ENCODE results near the gene CRMP1. TPM values are rescaled to one million over a fixed set of nuclear protein-coding genes. Genes with fewer than 3 reads are reported as not detected.

Gene CRMP1
- total RNA-seq, 1 experiment from 2014 or later = not detected

GRCh38 chr4:5887361-5888221 lies 5.3 kb downstream of the CRMP1 start:
- H3K4me1 Mint-ChIP-seq (ENCODE audit: low read depth, unreplicated experiment) = no peaks in the 10 kb centered on the region
- CTCF ChIA-PET = no interaction called here
- DNase-seq = no peak
- H3K4me3 Mint-ChIP-seq (ENCODE audit: low read depth, unreplicated experiment) = no peak overlapping the region
- H3K27me3 Mint-ChIP-seq (ENCODE audit: unreplicated experiment) = peaks cover 12% of the 10 kb centered on the region
- no TSS peak for BruUV-seq (replicated peaks)
- TF ChIP-seq CTCF (IDR thresholded peaks at IDR 0.05; ENCODE audit: unreplicated experiment) = no peak
- no peaks in the 10 kb centered on the region for H3K36me3 Mint-ChIP-seq (ENCODE audit: insufficient read depth, unreplicated experiment)
- H3K9me3 Mint-ChIP-seq (ENCODE audit: low read depth, unreplicated experiment) = peaks cover 5% of the 10 kb centered on the region
- intact Hi-C loops (cut with micrococcal nuclease; ENCODE audit: unreplicated experiment) = no loop called here
- no peak overlapping the region for H3K27ac Mint-ChIP-seq (ENCODE audit: unreplicated experiment)

GRCh38 chr4:5887011-5887360 lies 5.9 kb downstream of the CRMP1 start:
- BruUV-seq (replicated peaks) = no TSS peak
- intact Hi-C loops (cut with micrococcal nuclease; ENCODE audit: unreplicated experiment) = no loop called here
- H3K27ac Mint-ChIP-seq (ENCODE audit: unreplicated experiment) = no peak overlapping the region
- H3K4me3 Mint-ChIP-seq (ENCODE audit: low read depth, unreplicated experiment) = no peak overlapping the region
- peaks cover 12% of the 10 kb centered on the region for H3K27me3 Mint-ChIP-seq (ENCODE audit: unreplicated experiment)
- CTCF ChIA-PET = no interaction called here
- H3K9me3 Mint-ChIP-seq (ENCODE audit: low read depth, unreplicated experiment) = peaks cover 5% of the 10 kb centered on the region
- H3K36me3 Mint-ChIP-seq (ENCODE audit: insufficient read depth, unreplicated experiment) = no peaks in the 10 kb centered on the region
- no peak for TF ChIP-seq CTCF (IDR thresholded peaks at IDR 0.05; ENCODE audit: unreplicated experiment)
- no peak for DNase-seq
- no peaks in the 10 kb centered on the region for H3K4me1 Mint-ChIP-seq (ENCODE audit: low read depth, unreplicated experiment)

- Mint-ChIP-seq H3K4me1 (ENCODE audit: low read depth, unreplicated experiment) (no peaks in the 10 kb centered on the region), H3K27ac (ENCODE audit: unreplicated experiment) (no peak overlapping the region), H3K27me3 (ENCODE audit: unreplicated experiment) (peaks cover 12% of the 10 kb centered on the region), H3K36me3 (ENCODE audit: insufficient read depth, unreplicated experiment) (no peaks in the 10 kb centered on the region), H3K9me3 (ENCODE audit: low read depth, unreplicated experiment) (peaks cover 2% of the 10 kb centered on the region), H3K4me3 (ENCODE audit: low read depth, unreplicated experiment) (no peak overlapping the region)
- intact Hi-C loops (cut with micrococcal nuclease; ENCODE audit: unreplicated experiment) = no loop called here
- no peak for TF ChIP-seq CTCF (IDR thresholded peaks at IDR 0.05; ENCODE audit: unreplicated experiment)
- CTCF ChIA-PET = no interaction called here
- DNase-seq = no peak
- no TSS peak for BruUV-seq (replicated peaks)
These were observed 7.2 kb downstream of the CRMP1 start for GRCh38 chr4:5885733-5886132.

- DNase-seq = no peak
- no peaks in the 10 kb centered on the region for H3K36me3 Mint-ChIP-seq (ENCODE audit: insufficient read depth, unreplicated experiment)
- intact Hi-C loops (cut with micrococcal nuclease; ENCODE audit: unreplicated experiment) = no loop called here
- no peak overlapping the region for H3K27ac Mint-ChIP-seq (ENCODE audit: unreplicated experiment)
- TF ChIP-seq CTCF (IDR thresholded peaks at IDR 0.05; ENCODE audit: unreplicated experiment) = no peak
- H3K4me3 Mint-ChIP-seq (ENCODE audit: low read depth, unreplicated experiment) = no peak overlapping the region
- CTCF ChIA-PET = no interaction called here
- peaks cover 2% of the 10 kb centered on the region for H3K9me3 Mint-ChIP-seq (ENCODE audit: low read depth, unreplicated experiment)
- peaks cover 12% of the 10 kb centered on the region for H3K27me3 Mint-ChIP-seq (ENCODE audit: unreplicated experiment)
- H3K4me1 Mint-ChIP-seq (ENCODE audit: low read depth, unreplicated experiment) = no peaks in the 10 kb centered on the region
- no TSS peak for BruUV-seq (replicated peaks)
These were observed 8.1 kb downstream of the CRMP1 start for GRCh38 chr4:5884796-5885195.

Data from Calu3 (cell line).